ENCODE measurements around the gene DLG2. TPM values are rescaled to one million over a fixed set of nuclear protein-coding genes. Genes with fewer than 3 reads are reported as not detected.

The DLG2 gene
- total and polyA plus RNA-seq, 12 donors = 1.0 to 14.8 (median 7.4) TPM

GRCh38 chr11:84675396-84676025 lies 951.6 kb downstream of the DLG2 start:
- DNase-seq = no peak
- WGBS, 2 donors = 68 to 75% methylated on average over 5 of the region's 5 CpGs
- no peaks in the 10 kb centered on the region for H3K9me3 ChIP-seq
- H3K27me3 ChIP-seq = no peaks in the 10 kb centered on the region
- H3K4me3 ChIP-seq = no peak overlapping the region
- ATAC-seq = no peak
- no peak overlapping the region for H3K27ac ChIP-seq
- TF ChIP-seq CTCF (IDR thresholded peaks at IDR 0.05) = no peak
- H3K36me3 ChIP-seq = no peaks in the 10 kb centered on the region
- H3K4me1 ChIP-seq = peaks cover 0 to 6% (median 0%) of the 10 kb centered on the region in 9 donors
- intact Hi-C loops (cut with DNase I) = no loop called here

- Histone ChIP-seq H3K36me3 (no peaks in the 10 kb centered on the region), H3K27ac (no peak overlapping the region), H3K4me3 (no peak overlapping the region), H3K27me3 (no peaks in the 10 kb centered on the region), H3K9me3 (no peaks in the 10 kb centered on the region), H3K4me1 (peaks cover 0 to 6% (median 0%) of the 10 kb centered on the region in 9 donors)
- intact Hi-C loops (cut with DNase I) = loop anchor here in 1 of 10 donors (1.0 kb wide), 1 partner anchor 35 kb away; no protein-coding TSS in a partner anchor
- DNase-seq (no peak), ATAC-seq (no peak)
- no peak for TF ChIP-seq CTCF (IDR thresholded peaks at IDR 0.05)
Observed at GRCh38 chr11:84673753-84674152, 953.4 kb downstream of the DLG2 start.

- Histone ChIP-seq H3K4me1 (peaks cover 0 to 6% (median 0%) of the 10 kb centered on the region in 9 donors), H3K36me3 (no peaks in the 10 kb centered on the region), H3K27me3 (no peaks in the 10 kb centered on the region), H3K4me3 (no peak overlapping the region), H3K9me3 (no peaks in the 10 kb centered on the region), H3K27ac (no peak overlapping the region)
- no peak for TF ChIP-seq CTCF (IDR thresholded peaks at IDR 0.05)
- intact Hi-C loops (cut with DNase I) = no loop called here
- WGBS, 2 donors = 61 to 71% methylated on average over 4 of the region's 4 CpGs
- DNase-seq (no peak), ATAC-seq (no peak)
Observed at GRCh38 chr11:84671325-84671999, 955.7 kb downstream of the DLG2 start.

GRCh38 chr11:84663731-84664130 lies 963.4 kb downstream of the DLG2 start:
- Histone ChIP-seq H3K27ac (no peak overlapping the region), H3K4me3 (no peak overlapping the region), H3K27me3 (no peaks in the 10 kb centered on the region), H3K36me3 (no peaks in the 10 kb centered on the region), H3K9me3 (no peaks in the 10 kb centered on the region), H3K4me1 (no peaks in the 10 kb centered on the region)
- TF ChIP-seq CTCF (IDR thresholded peaks at IDR 0.05) = no peak
- intact Hi-C loops (cut with DNase I) = no loop called here
- no peak for ATAC-seq
- DNase-seq = no peak
- WGBS, 2 donors = 84 to 86% methylated on average over 3 of the region's 3 CpGs

Measured in heart right ventricle (tissue), 16 donors.